AG04450 (cell line): Measurements from ENCODE around the gene ASCC1. TPM values are rescaled to one million over a fixed set of nuclear protein-coding genes. Genes with fewer than 3 reads are reported as not detected.

Experiments used
- CTCF ChIA-PET: fragments of 300-600, 350-600 bp; formaldehyde crosslinking; extraction: SDS; loops from one replicate; lab custom pipeline; 2022; ENCODE audit warnings: antibody characterized with exemption, inconsistent platforms; lab: Charles Lee
- POLR2A ChIA-PET: fragments of 350-600 bp; formaldehyde crosslinking; extraction: SDS; loops from one replicate; lab custom pipeline; 2021; ENCODE audit warnings: antibody characterized with exemption, inconsistent platforms; lab: Yijun Ruan, JAX
- DNase-seq: peaks from one replicate; pipeline ENCODE4 v3.0.0-alpha.2; 2011; ENCODE audit warnings: low read depth, low spot score
- H3K27ac ChIP-seq: one replicate; pipeline ENCODE4 v1.5.1; 2012; ENCODE audit warnings: low read depth, low read length, control low read depth
- H3K27me3 ChIP-seq: one replicate; pipeline ENCODE4 v1.6.0; 2012; ENCODE audit warnings: low read length; ENCODE audit not compliant: control insufficient read depth, insufficient read depth
- H3K4me3 ChIP-seq: 2 replicates; pipeline ENCODE4 v1.5.1; 2011; ENCODE audit warnings: mild to moderate bottlenecking, low read depth, low read length, control low read depth
- H3K9me3 ChIP-seq: 2 replicates; pipeline ENCODE4 v1.5.1; 2012; ENCODE audit warnings: low read length; ENCODE audit not compliant: control insufficient read depth, insufficient read depth
- polyA plus RNA-seq: library from polyadenylated mRNA; depleted of rRNA; stranded (reverse); fragments of >200 nt; gene quantifications from 2 replicates; pipeline ENCODE4 v1.2.3, GENCODE V29; 2011
- TF ChIP-seq, protein P1 (sequence below): IDR thresholded peaks from 2 replicates; pipeline ENCODE4 v1.5.1; 2011; ENCODE audit warnings: low read depth, low read length, control low read depth, inconsistent platforms

ASCC1 gene
- polyA plus RNA-seq, 1 experiment, result 43.7 TPM

DNA sequence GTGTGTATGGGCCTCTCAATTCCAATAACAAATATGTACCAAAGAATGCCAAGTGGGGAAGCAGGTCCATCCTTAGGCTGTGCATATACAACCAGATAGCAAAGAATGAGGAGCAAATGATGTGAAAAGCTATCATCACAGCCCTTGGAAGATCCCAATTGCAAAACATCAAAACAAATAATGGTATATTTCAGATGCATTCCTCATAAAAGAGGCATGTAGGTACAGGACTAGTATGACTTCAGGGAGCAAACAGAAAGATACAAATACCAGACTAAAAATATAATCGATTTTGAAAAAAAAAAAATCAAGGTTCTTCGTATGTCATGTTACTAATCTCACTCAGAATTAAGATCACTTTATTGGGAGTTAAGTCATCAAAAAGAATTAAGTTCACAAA, 109.2 kb downstream of the ASCC1 start:
- no peak for DNase-seq
- CTCF ChIA-PET, result no interaction called here
- Histone ChIP-seq H3K9me3 (no peaks in the 10 kb centered on the region), H3K27ac (no peak overlapping the region), H3K4me3 (no peak overlapping the region), H3K27me3 (no peaks in the 10 kb centered on the region)
- TF ChIP-seq, protein P1, sequence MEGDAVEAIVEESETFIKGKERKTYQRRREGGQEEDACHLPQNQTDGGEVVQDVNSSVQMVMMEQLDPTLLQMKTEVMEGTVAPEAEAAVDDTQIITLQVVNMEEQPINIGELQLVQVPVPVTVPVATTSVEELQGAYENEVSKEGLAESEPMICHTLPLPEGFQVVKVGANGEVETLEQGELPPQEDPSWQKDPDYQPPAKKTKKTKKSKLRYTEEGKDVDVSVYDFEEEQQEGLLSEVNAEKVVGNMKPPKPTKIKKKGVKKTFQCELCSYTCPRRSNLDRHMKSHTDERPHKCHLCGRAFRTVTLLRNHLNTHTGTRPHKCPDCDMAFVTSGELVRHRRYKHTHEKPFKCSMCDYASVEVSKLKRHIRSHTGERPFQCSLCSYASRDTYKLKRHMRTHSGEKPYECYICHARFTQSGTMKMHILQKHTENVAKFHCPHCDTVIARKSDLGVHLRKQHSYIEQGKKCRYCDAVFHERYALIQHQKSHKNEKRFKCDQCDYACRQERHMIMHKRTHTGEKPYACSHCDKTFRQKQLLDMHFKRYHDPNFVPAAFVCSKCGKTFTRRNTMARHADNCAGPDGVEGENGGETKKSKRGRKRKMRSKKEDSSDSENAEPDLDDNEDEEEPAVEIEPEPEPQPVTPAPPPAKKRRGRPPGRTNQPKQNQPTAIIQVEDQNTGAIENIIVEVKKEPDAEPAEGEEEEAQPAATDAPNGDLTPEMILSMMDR, result no peak
- POLR2A ChIA-PET, result interaction anchor here (0.6 kb wide), 1 partner anchor 20 kb away, joined by 3 read pairs; no protein-coding TSS in a partner anchor

DNA sequence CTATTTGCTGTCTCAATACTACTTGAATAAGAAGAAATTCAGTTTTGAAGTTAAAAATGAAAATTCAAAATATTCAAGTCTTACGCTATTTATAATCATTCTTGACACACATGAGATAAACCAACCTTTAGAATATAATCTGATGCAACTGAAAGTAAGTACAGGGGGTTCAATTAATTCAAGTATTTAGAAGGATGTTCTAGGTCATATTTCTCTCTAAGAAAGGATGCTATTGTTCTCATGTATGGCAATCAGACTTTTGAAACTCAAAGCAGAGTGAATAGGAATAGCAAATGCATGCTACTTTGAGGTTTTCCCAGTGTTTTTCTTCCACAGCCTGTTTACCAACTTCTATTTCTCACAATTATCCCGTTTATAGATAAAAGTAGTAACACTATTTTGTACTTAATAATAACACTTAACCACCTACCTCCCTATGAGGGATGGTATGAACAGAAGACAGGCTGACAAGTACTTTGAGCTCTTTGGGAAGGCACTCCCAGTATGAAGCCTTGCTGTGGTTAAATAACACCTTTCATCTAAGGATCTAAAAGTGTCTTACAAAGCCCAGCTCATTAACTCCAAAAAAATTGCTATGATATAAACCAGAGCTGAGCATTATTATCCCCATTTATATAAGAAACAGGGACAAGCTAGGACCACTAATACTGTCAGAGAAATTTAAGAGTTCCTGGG, 109.8 kb downstream of the ASCC1 start:
- DNase-seq, result no peak
- ChIA-PET POLR2A (no interaction called here), CTCF (no interaction called here)
- TF ChIP-seq, protein P1, result no peak
- H3K4me3 ChIP-seq, result no peak overlapping the region
- no peaks in the 10 kb centered on the region for H3K9me3 ChIP-seq
- no peaks in the 10 kb centered on the region for H3K27me3 ChIP-seq
- H3K27ac ChIP-seq, result no peak overlapping the region

DNA sequence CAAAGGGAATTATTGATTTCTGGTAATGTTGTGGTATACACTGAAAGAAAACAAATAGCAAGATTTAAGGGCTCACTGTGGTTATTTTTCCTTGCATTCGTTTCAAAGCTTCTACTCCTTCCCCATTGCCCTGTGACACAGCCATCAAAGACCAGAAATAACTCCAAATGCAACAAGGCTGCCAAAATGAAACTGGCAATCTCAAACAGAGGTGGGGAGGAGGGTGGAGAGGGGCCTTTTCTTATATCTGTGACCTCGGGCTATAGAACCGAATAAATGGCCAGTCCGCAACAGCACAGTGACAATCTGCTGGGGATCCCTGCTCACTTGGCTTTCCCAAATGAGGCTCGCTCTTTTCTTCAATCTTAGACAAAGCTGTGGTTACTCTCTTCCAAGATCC, 110.4 kb downstream of the ASCC1 start:
- ChIA-PET POLR2A (no interaction called here), CTCF (no interaction called here)
- TF ChIP-seq, protein P1, result no peak
- Histone ChIP-seq H3K4me3 (no peak overlapping the region), H3K27ac (no peak overlapping the region), H3K27me3 (no peaks in the 10 kb centered on the region), H3K9me3 (no peaks in the 10 kb centered on the region)
- no peak for DNase-seq

DNA sequence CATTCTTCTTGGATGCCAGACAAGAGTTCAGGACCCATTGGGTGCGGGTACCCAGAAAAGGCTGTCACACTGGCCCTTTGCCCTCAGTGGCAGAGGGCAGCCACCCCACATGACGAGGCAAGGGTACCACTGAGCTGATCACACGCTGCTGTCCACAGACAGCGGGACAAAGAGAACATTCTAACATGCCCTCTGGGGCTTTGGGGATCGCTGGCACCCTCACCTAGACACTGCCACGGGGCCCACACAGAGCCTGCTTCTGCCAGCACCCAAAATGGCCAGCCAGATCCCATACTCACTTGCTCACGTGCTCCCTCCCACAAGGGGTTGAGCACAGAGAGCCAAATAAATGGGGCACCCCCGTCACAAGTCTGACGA, 111.0 kb downstream of the ASCC1 start:
- H3K9me3 ChIP-seq, result no peaks in the 10 kb centered on the region
- no peak overlapping the region for H3K27ac ChIP-seq
- H3K27me3 ChIP-seq, result no peaks in the 10 kb centered on the region
- ChIA-PET CTCF (no interaction called here), POLR2A (no interaction called here)
- no peak overlapping the region for H3K4me3 ChIP-seq
- TF ChIP-seq, protein P1, result no peak
- no peak for DNase-seq

GRCh38 chr10:72104472-72105097, 111.5 kb downstream of the ASCC1 start:
- H3K4me3 ChIP-seq, result no peak overlapping the region
- CTCF ChIA-PET, result no interaction called here
- DNase-seq, result no peak
- H3K9me3 ChIP-seq, result no peaks in the 10 kb centered on the region
- H3K27me3 ChIP-seq, result no peaks in the 10 kb centered on the region
- TF ChIP-seq, protein P1, result no peak
- H3K27ac ChIP-seq, result no peak overlapping the region
- POLR2A ChIA-PET, result no interaction called here
